GM18507 (cell line): ENCODE measurements around the gene TOR1A.

Experiments used
- DNase-seq: peaks from one replicate; pipeline ENCODE4 v3.0.0; 2011; ENCODE audit warnings: low read depth; ENCODE audit not compliant: insufficient read length; ENCODE audit errors: extremely low spot score
- FAIRE-seq: peaks from 2 replicates; lab custom pipeline; 2011; peaks lifted over from hg19 to GRCh38; lab: Jason Lieb, UNC

TOR1A gene

DNA sequence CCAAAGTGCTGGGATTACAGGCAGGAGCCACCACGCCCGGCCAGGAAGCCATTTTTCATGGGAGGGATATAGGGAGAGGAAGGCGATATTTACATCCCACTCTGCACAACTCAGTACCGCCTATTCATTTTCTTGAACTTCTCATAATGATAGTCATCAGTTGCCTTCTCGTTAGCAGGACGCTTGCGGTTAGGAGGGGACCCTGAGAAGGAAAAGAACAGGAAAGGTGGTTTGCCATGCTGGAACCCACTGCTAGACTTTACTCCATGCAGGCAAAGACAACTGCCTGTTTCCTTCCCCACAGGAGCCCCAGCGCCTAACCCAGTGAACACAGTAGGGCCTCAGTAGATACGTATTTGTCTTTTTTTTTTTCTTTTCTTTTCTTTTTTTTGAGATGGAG is 4.1 kb upstream of the TOR1A start:
- no peak for DNase-seq
- FAIRE-seq = no peak

DNA sequence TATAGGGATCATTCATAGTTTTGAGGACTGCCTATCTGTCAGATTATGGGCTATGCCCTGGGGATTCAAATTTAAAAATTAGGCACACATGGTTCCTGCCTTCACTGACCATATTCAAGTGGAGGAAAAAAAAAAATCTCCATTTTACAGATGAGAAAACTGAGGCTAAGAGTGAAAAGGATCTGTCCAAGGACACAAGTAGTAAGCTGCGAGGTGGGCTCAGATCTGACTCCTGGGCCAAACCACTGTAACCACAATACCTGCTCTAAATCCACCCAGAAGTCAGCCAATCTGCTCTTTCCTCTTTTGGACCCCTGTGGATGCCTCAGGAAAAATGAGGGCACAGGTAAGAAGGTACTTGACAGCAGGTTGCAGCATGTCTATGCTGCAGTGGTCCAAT is 2.8 kb upstream of the TOR1A start:
- DNase-seq (no peak), FAIRE-seq (no peak)

DNA sequence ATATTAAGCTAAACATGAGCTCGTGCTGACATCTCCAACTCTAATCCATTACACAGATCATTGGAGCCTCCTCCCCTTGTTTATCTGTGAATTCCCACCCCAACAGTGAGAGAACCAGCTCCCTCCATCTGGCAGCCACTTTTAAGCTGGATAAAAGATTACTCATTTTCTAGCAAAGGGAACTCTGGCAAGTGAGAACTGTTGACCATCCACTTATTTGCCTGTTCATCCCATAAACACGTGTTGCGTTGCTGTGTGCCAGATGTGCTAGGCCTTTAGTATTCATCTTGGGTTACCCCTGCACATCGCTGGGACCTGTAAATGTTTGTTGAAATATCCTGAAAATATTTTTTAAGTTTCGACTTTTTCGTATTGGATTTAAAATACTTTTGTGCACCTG is 2.4 kb upstream of the TOR1A start:
- DNase-seq = no peak

DNA sequence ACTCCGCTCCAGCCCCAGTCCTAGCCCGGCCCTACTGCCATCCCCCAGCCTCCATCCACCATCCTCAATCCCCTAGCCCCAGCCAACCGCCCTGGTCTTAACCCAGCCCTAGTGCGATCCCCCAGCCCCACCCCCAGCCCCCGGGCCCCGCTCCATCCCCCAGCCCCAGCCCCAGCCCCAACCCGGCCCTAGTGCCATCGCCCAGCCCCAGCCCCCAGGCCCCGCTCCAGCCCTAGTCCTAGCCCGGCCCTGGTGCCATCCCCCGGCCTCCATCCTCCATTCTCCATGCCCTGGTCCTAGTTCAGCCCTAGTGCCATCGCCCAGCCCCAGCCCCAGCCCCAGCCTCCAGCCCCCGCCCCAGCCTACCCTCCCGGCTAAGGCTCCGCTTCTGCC is 398 bp downstream of the TOR1A start:
- DNase-seq (no peak), FAIRE-seq (no peak)

More for the DNA sequence above, 2.4 kb upstream of the TOR1A start:
- no peak for FAIRE-seq

DNA sequence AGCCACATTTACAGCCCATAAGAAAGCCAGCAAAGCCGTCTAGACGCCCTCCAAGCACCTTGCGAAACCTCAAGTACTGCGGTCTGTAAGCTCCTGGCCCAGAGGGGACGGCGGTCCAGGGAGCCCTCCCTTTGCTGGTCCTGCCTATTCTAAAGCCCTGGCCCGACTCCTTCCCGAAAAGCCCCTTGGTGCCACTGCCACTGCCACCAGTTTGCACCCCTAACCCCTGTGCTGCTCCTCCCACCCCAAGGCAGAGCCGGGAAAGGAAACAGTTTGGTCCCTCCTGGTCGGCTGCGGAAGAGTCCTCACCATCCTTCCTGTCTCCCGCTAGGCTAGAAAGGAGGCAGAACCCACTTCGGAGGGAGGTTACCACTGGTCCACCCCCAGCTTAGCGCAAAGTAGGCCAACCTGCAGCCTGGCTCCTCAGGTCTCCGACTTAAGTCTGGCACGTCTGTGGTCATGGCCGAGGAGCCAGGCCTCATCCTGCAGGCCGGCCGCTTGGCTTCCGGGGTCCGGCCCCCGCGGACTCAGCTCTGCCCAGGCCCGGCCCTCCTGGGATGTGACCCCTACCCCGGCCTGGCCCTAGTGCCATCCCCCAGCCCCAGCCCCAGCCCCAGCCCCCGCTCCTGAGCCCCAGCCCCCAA is 916 bp downstream of the TOR1A start:
- FAIRE-seq (no peak), DNase-seq (no peak)

DNA sequence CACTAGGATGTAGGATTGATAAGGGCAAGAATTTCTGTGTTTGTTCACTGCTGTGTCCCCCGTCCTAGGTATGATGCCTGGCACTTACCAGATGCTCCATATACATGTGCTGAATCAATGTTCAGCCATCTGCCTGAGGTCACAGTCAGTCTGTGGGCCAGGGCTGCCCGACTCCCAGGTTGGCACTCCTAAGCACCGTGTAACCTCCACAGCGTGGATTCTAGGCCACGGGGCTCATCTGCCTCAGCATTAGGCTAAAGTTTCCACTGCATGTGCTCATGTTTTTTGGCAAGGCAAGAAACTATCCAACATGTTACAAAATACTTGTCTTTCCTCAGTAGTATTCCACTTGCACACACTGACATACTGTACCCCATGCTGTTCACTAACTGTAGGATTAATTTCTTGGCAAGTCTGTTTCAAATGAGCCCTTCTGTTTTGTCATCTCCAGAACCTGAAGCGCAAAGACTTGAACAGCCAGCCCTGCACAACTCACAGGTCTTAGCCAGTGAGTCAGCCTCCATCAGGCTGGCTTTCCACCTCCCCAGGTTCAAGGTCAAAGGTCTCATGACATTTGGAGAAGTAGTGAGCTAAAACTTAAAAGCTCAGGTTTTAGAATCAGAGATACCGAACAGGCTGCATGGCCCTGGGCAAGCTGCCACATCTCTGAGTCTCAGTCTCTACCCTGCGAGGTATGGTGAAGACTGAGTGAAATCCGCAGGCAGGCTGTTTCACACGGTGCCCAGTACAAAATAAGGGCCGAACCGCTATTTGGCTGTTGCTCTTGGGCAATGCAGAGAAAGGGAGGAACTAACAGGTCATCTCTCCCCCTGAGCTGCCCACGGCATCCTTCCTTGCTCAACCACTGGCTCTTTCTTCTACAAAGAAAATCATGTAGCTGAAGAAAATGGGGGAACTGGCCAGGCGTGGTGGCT is 7.2 kb downstream of the TOR1A start:
- no peak for FAIRE-seq

DNA sequence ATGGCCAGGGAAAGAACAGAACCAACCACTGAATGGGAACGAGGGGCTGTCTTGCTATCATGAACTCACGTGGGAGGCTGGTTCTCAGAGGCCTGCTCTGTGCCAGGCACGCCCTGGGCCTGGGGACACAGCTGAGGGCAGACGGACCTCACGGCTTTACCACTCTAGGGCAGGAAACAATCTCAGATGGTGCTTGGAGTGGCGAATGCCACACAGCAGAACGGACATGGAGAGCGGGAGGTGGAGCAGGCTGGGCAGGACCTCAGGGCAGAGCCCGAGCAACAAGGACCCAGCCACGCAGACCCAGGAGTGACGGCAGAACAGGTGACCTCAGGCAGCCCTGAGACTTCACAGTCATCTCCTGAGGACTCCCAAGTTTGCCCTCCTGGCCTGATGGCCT is 8.7 kb downstream of the TOR1A start:
- no peak for FAIRE-seq
- no peak for DNase-seq

More for the DNA sequence above, 7.2 kb downstream of the TOR1A start:
- DNase-seq = no peak

DNA sequence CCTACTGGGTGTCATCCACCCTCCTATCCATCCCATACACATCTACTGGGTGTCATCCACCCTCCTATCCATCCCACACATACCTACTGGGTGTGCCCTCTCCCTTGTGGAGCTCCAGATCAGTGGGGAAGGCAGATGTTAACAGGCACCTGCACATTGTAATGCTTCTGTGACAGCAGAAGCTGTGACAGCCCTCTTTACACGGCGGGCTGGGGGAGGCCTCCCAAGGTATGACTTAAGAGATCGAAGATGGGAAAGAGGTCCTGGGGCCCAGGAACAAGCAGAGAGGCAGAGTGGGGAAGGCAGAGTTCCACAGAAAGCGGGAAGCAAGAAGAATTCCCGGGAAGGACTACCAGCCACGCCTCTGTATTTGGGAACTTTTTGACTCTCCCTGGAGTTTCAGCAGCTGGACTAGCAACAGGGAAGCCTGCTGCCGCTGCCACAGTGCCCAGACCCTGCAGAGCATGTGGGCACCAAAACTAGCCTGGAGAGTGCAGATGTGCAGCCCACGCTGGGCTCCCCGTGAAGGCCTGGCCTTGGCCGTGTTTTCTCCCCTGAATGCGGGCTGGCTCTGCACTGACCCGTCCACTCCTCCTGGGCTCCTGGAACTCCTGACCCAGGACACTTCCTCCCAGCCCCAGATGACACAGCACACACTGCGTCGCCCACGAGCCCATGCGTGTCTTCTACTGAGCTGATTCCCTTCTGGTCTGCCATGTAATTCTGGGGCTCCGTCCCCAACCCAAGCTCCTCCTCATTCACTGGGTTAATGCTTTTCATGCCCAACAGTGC is 9.3 kb downstream of the TOR1A start:
- DNase-seq = no peak
- no peak for FAIRE-seq

DNA sequence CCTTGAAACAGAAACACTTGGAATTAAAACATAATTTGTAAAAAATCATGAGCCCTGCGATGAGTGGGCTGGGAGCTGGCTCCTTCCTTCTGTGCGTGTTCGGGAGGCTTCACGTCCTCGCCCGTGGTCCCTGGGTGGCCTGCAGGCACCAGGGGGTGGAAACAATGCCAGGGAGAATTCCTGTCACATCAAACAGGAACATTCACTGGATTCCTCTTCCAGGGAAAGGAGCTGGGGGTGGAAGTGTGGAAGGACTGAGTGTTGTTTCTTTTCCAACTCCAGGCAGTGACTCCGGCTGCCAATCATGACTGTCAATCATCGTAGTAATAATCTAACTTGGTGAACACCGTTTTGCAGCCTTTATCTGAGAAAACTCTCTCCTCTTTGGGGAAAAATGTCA is 10.3 kb downstream of the TOR1A start:
- DNase-seq (no peak), FAIRE-seq (no peak)

DNA sequence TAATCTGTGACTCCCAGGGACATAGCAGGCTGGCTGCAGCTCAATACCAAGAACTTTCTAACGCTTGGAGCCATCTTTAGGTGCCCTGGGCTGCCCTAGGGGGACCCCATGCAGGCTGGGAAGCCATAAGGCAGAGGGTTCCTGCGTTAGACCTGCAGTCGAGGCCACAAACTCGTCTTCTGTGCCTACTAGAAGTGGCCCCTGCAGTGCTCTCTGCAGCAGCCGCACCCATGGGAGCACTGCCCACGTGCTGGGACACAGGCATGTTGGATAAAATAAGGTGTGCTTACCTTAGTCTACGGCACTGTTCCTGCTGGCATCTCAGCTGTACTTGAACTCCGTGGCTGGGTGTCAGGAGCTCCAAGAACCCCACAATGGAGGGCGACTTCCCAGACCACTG is 11.6 kb downstream of the TOR1A start:
- no peak for DNase-seq
- FAIRE-seq = no peak

DNA sequence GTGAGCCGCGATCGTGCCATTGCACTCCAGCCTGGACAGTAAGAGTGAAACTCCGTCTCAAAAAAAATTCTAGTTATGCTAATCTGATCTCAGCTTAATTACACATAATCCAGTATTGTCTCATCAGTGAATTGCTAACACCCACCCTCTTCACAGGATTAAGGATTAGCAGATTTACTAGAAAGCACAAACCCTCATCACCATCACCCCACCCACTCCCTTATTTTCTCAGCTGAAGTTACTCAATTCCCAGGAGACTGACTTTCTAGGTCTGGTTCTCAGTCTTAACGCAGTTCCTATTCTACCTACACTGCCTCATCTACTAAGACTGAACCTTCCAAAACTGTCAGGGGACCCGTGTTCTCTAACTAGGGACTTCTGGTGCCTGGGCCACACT is 12.0 kb downstream of the TOR1A start:
- DNase-seq (no peak), FAIRE-seq (no peak)

DNA sequence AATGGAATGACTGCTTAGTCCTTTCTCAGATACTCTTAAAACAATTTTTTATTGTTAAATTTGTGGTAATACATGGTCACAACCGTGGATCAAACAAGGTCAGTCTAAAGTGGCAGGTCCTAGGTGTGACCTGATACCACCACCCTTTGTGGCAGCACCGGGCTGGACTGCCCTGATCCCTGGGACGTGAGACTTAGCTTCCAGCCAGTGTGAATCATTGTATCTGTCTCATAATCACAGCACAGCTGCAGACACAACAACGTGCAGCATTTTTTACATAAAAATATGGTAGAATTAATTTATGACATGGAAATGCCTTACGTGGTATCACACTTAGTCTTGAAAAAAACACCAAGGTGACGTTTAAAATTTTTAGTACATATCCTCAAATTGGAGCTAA is 13.1 kb downstream of the TOR1A start:
- no peak for DNase-seq
- no peak for FAIRE-seq

DNA sequence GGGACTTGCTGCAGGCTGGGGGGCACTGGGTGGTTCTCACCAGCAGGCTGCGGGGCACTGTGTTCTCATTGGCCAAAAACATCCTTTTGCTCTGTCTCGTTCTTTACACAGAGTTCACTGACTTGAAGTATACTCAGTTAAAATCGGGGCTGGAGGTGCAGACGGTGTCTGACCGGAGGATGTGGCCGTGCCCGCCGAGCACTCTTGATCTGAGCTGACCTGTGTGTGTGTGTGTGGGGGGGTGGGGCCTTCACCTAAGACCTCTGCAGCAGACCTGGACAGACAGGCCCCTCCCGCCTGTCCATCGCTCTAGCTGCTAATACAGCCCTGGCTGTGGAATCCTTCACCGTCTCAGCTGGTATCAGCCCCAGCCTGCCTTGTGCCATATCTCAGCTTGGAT is 13.8 kb downstream of the TOR1A start:
- no peak for FAIRE-seq

DNA sequence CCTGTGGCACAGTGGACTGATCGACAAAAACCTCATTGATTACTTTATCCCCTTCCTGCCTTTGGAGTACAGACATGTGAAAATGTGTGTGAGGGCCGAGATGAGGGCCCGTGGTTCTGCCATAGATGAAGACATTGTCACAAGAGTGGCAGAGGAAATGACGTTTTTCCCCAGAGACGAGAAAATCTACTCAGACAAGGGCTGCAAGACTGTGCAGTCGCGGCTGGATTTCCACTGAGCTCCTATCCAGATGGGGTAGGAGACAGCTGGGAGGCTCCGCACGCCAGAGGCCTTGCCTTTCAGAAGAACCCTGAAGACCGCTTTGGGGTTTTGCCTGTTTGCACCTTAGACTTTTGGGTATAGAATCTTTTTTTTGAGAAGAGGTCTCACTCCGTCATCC is 14.6 kb downstream of the TOR1A start:
- no peak for FAIRE-seq

More for the DNA sequence above, 13.8 kb downstream of the TOR1A start:
- no peak for DNase-seq

DNA sequence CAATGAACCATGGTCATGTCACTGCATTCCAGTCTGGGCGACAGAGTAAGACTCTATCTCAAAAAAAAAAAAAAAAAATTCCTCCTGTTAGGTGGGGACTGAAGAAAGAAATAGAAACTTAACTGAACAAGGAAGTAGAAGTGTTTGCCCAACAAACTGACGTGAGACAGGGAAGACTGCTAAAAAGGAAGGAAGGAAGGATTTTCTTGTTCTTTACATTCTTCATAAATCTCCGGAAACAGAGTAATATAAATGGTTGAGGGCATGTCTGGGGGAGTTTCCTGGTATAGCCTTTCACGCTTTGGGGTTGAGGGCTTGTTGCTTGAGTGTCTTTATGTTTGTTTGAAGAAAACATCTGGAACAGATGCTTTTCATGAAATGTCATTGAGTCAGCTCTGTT is 17.9 kb downstream of the TOR1A start:
- FAIRE-seq = no peak
- DNase-seq = no peak

More for the DNA sequence above, 14.6 kb downstream of the TOR1A start:
- no peak for DNase-seq

DNA sequence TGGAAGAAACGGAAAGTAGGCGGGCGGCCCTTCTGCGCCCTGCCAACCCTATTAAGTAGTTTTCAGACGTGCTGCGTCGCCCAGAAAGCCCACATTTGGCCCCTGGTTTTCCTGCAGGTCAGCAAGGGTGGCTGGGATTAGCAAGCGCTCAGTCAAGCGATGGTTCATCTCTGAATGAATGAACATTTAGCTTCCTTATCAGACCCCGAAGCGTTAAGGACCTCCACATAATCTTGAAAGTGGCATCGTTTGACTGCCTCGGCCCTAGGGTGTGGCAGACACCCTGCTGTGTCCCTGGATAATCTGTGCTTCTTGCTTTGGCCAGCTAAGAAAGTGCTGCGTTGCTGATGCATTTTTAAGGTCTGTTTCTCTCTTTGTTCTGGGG is 20.3 kb downstream of the TOR1A start:
- FAIRE-seq (no peak), DNase-seq (no peak)

DNA sequence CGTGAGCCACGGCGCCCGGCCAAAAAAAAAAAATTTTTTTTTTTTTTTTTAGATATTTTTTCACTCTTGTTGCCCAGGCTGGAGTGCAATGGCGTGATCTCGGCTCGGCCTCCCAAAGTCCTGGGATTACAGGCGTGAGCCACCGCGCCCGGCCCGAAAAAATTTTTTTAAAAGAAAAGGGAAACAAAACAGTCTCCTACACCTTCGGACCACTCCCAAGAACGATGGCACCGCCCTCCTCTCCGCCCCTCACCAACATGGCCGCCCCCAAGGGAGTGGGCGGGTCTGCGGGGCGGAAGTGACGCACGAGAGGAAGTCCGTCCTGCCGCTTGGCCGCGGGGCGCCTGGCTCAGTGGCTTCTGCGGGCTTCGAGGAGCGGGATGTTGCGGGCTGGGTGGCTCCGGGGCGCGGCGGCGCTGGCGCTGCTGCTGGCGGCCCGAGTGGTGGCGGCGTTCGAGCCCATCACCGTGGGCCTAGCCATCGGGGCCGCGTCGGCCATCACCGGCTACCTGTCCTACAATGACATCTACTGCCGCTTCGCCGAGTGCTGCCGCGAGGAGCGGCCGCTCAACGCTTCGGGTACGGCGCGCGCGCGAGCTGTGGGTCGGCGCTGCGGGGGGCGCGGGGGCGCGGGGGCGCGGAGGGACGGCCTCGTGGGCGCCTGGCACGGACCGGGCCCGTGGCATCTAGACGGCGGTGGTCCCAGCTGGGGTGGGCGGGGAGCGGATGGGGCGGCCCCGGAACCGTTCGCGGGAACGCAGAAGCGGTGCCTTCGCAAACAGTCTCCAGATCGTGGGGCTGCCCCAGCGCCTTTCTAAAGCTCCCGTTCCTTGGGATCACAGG is 20.9 kb downstream of the TOR1A start, which contains the start of gene TOR1B:
TOR1B (plus strand) TSS at position 352 of the 843 bp plus-strand sequence; CDS start at position 381, 29 bp downstream.
- FAIRE-seq (peak; percentile 89), DNase-seq (peak; percentile 86)

DNA sequence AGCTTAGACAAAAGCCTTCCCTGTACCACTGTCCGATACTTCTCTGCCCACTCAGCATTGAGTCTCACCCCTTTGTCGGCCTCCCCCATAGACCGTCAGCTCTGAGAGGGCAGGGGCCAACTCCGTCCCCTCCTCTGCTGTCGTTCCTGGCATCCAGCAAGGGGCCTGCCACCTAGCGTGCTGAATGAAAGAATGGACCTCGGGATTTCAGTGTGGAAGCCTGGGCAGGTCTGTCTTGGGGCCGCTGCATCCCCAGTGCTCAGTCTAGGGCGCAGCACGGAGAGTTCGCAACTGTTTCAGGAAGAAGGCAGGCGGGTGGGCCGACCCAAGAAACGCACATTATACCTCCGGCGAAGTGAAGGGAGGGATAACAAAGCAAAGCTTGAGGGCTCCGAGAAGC is 22.4 kb downstream of the TOR1A start:
- DNase-seq (no peak), FAIRE-seq (no peak)

DNA sequence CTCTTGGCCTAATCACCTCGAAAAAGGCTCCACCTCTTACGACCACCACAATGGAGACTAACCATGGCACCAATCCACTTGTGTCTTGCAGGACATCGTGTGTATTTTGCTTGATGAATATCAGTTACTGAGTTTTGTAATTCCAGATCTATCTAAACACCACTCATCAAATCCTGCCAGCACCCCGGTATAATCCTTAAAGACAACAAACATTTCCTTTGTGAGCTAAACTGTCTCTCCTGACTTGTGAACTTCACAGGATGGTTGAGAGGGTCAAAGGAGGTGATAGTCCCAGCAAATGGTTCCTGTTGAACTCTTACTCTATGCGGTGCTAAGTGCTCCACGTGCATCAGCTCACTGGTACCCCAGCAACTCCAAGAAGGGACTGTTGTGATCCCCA is 25.0 kb downstream of the TOR1A start:
- FAIRE-seq = no peak
- no peak for DNase-seq
